ENCODE results near the gene DMGDH.

Gene DMGDH

DNA sequence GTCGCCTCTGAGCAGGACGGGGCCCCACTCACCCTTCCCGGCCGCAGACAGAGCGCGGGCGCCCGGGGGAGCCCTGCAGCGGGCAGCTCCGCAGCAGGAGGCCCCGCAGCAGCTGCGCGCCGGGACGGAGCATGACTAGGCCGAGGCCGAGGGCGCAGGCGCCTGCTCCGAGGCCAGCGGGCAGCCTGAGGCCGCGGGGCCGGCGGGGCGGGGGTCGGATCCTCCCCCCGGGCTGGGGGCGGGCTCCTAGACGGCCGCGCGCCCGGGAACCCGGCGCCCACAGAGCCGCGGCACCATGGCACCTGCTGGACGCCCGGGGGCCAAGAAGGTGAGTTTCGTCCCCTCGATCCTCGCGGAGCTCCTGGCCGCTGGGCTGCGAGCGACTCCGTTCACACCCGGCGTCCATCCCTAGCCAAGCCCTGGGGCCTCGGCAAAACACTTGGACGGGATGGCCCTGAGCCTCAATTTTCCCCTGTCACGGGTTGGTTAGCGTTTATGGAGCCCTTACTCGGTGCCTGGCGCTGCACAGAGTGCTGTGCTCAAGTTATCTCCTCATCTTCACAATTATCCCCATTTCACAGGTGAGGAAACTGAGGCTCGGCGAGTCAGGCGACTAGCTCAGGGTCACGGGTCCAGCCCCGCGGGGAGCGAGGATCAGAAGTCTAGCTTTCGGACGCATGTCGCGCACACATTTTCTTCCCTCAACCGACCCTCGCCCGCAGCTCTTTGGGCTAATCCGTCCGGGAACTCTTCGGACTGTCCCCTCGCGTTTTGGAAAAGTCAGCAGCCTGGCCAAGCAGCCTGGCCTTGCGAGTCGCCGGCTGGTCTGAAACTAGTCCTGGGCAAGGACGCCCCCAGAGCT is at the start of gene DMGDH, which contains the start of gene BHMT2:
TSS of gene DMGDH (minus strand) at position 187 of the 862 bp plus-strand sequence. CDS start at position 133, 54 bp downstream.
TSS of gene BHMT2 (plus strand) at position 280 of the 862 bp plus-strand sequence. CDS start at position 296, 16 bp downstream.
- Histone ChIP-seq H3K36me3 (no peaks in the 10 kb centered on the region; the same call in 1 of the 2 replicates), H3K9me3 (ENCODE audit: severe bottlenecking) (peaks cover 5% of the 10 kb centered on the region), H3K27me3 (ENCODE audit: insufficient read depth, low read depth, severe bottlenecking) (no peaks in the 10 kb centered on the region), H3K27ac (no peak within 1 kb of the TSS), H3K4me3 (ENCODE audit: low read depth, low read length) (no peak within 1 kb of the TSS)
- no peak for DNase-seq
- TF ChIP-seq, protein P1, sequence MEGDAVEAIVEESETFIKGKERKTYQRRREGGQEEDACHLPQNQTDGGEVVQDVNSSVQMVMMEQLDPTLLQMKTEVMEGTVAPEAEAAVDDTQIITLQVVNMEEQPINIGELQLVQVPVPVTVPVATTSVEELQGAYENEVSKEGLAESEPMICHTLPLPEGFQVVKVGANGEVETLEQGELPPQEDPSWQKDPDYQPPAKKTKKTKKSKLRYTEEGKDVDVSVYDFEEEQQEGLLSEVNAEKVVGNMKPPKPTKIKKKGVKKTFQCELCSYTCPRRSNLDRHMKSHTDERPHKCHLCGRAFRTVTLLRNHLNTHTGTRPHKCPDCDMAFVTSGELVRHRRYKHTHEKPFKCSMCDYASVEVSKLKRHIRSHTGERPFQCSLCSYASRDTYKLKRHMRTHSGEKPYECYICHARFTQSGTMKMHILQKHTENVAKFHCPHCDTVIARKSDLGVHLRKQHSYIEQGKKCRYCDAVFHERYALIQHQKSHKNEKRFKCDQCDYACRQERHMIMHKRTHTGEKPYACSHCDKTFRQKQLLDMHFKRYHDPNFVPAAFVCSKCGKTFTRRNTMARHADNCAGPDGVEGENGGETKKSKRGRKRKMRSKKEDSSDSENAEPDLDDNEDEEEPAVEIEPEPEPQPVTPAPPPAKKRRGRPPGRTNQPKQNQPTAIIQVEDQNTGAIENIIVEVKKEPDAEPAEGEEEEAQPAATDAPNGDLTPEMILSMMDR (IDR thresholded peaks at IDR 0.05; ENCODE audit: low read depth, low read length): no peak

DNA sequence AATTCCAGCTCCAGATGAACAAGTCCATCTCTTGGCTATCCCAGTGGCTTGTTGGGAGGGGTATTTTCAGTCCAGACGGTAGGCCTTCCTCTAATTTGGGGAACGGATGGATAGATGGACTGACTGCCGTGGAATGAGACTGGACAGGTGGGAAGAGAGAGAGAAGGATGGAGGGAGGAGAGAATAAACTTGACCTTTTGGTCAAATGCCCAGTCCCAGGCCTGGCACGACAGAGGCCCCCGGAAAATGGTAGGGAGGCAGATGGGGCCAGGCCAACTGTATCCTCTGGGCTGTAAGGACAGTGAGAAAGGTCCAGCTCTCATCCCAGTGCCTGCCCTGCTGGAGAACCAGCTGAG is 43.2 kb upstream of the DMGDH start:
- TF ChIP-seq, protein P1 (IDR thresholded peaks at IDR 0.05; ENCODE audit: low read depth, low read length): no peak
- no peaks in the 10 kb centered on the region for H3K9me3 ChIP-seq (ENCODE audit: severe bottlenecking)
- no peak for DNase-seq
- H3K36me3 ChIP-seq: no peaks in the 10 kb centered on the region
- no peaks in the 10 kb centered on the region for H3K27me3 ChIP-seq (ENCODE audit: insufficient read depth, low read depth, severe bottlenecking)
- H3K4me3 ChIP-seq (ENCODE audit: low read depth, low read length): no peak overlapping the region
- H3K27ac ChIP-seq: no peak overlapping the region

DNA sequence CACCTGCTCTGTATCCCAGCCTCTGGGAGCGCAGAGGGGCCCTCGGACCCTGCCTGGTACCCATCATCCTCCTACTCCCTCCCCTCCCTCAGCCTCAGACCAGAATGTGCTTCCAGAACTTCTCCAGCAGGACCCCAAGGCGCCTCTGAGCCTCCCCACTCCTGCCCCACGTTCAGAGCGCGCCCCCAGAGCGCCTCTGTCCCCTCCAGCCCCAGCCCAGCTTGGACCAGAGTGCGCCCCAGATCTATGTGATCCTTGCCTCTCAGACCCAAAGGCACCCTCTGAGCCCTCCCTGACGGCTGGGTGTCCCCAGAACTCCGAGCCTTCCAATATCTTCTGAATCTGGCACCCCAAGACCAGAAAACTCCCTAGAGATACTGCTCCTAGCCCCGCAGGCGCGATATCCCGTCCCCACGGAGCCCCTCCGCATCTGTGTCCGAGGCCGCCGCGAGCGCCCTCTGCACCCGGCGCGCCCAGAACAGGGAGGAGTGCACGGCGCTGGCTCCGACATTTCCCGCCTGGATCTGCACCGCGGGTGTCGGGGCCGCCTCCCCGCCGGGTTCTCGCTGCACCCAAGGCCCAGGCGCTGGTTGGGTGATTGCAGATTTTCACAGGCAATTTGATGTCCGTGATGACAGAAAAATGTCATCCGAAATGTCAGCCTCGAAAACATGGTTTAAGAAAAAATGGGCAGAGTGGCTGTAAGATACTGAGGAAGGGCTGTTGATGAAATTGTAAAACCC is 42.7 kb upstream of the DMGDH start:
- H3K36me3 ChIP-seq: no peaks in the 10 kb centered on the region

DNA sequence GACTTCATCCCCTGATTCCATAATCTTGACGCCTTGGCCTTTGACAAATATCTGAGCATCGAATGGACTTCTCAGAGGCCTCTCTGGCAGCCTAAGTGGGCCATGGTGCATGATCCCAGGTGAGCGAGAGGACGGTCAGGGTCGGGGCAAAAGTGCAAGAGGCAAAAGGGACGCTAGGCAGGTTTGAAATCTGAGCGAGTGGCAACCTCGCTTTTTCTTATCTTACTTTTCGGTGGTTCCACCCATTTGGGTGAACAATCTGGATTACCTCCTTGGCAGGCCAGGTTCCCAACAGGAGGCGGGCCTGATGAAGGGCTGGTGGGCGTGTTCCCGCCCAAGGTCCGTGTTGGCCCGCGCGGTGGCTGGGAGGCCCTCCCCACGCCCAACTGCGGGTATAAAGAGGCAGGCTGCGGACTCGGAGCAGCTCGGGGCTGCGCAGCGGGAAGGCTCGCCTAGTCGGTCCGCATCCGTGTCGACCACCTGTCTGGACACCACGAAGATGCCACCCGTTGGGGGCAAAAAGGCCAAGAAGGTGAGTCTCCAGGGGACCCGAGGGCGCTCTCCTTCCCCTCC is 42.0 kb upstream of the DMGDH start, which contains the start of gene BHMT:
TSS of gene BHMT (plus strand) at position 423 of the 573 bp plus-strand sequence. CDS start at position 500, 77 bp downstream.
- no peaks in the 10 kb centered on the region for H3K9me3 ChIP-seq (ENCODE audit: severe bottlenecking)
- H3K27ac ChIP-seq: no peak within 1 kb of the TSS
- H3K4me3 ChIP-seq (ENCODE audit: low read depth, low read length): no peak within 1 kb of the TSS
- no peaks in the 10 kb centered on the region for H3K27me3 ChIP-seq (ENCODE audit: insufficient read depth, low read depth, severe bottlenecking)
- TF ChIP-seq, protein P1 (IDR thresholded peaks at IDR 0.05; ENCODE audit: low read depth, low read length): no peak
- no peaks in the 10 kb centered on the region for H3K36me3 ChIP-seq
- no peak for DNase-seq

More for the DNA sequence above, 42.7 kb upstream of the DMGDH start:
- no peak overlapping the region for H3K27ac ChIP-seq
- H3K4me3 ChIP-seq (ENCODE audit: low read depth, low read length): no peak overlapping the region
- H3K9me3 ChIP-seq (ENCODE audit: severe bottlenecking): no peaks in the 10 kb centered on the region
- no peaks in the 10 kb centered on the region for H3K27me3 ChIP-seq (ENCODE audit: insufficient read depth, low read depth, severe bottlenecking)
- TF ChIP-seq, protein P1 (IDR thresholded peaks at IDR 0.05; ENCODE audit: low read depth, low read length): no peak
- DNase-seq: no peak

DNA sequence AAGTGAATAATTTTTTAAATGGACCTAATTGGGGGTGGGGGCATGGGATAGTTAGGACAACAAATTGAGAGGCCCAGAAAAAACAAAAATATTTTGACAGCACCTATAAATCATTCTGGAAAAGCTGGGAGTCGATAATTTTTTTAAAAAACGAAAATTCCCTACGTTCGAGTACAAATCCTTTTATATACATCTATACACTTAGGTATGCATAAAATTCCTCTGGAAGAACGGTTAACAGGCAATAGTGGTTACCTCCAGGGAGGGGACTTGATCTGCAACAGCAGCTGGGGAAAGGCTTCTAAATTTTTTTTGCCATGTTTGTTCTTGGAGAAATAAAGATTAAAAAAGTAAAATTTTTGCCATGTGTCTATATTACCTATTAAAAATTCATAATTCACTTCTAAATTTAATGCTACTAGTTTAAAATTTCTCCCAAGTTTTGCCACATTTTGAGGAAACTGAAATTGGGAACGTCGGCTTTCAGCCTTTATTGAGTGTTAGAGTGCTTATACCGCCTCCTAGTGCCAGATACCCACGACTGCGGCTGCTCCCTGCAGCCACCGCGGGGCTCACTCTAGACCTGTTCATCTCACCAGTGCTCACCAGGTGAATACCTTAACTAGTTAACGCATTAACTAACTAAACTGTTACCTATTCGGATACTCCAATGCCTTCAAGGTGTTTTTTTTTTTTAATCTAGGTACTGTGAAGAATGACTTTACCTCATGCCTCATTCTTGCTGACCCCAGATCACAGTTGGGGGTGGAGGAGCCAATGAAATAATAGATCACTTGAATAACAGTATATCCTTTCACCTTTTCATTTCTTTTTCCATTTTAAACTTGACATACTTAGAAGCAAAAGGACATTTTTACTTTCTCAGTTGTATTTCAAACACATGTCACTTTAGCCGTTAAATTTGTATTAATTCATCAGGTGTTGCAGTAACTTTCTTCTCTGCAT is 40.3 kb upstream of the DMGDH start:
- Histone ChIP-seq H3K36me3 (no peaks in the 10 kb centered on the region), H3K27ac (no peak overlapping the region), H3K4me3 (ENCODE audit: low read depth, low read length) (no peak overlapping the region), H3K27me3 (ENCODE audit: insufficient read depth, low read depth, severe bottlenecking) (no peaks in the 10 kb centered on the region), H3K9me3 (ENCODE audit: severe bottlenecking) (no peaks in the 10 kb centered on the region)
- DNase-seq: peak; percentile 44
- TF ChIP-seq, protein P1 (IDR thresholded peaks at IDR 0.05; ENCODE audit: low read depth, low read length): peak; percentile 79
